ENCODE results near the gene PLEKHM3.
"Not testable (repeated sequence)": the region's sequence is repeated elsewhere in the genome, so short reads cannot be mapped to it uniquely, and the experiment has no call there.

PLEKHM3 gene

GRCh38 chr2:208037564-208038487 lies 12.5 kb upstream of the PLEKHM3 start:
- no peak for DNase-seq

DNA sequence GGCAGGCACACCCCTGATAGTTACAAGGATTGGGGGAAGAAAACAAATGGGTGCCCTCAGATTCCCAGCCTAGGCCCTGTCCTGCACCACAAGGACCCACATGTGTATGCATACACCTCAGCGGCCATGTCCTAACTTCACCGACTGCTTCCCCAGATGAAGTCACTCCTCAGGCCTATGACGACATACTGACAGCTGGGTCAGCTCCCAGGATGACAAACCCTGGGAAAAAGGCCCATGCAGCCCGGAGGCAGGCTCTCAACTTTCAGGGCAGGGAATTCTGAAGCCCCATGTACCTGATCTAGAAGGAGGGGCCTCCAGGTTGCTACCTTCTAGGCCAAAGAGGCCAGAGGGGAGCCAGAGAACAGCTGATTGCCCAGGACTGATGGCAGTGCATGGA lies 11.0 kb upstream of the PLEKHM3 start:
- no peak for DNase-seq

DNA sequence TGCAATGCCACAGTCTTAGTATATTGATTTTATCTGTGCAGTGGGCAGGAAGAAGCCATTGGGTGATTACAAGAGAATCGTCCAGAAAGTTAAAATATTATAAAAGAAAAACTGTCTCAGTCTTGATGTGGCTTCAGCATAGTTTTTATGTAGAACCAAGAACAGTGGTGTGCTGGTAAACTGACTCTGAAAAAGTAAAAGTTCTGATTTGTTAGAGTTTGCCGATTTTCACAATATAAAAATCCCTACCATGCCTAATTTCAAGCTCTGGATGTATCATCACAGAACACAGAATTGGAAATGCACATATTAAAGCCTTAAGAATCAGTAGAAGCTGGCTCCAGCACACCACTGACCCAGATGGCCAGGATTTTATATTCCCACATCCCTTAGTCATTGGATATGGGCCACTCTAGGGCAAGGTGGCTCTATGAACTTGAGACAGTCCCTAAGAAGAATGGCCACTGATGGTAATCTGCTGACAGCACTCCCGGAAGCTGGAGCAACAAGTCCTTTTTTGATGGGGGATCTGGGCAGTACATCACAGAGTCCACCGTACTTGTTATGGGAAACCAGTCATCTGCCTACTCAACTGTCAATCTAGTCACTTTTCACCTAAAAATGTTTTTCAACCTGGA lies 9.3 kb upstream of the PLEKHM3 start:
- DNase-seq, result no peak

GRCh38 chr2:208033701-208034502 lies 8.6 kb upstream of the PLEKHM3 start:
- peak; percentile 21 to 45 for DNase-seq

DNA sequence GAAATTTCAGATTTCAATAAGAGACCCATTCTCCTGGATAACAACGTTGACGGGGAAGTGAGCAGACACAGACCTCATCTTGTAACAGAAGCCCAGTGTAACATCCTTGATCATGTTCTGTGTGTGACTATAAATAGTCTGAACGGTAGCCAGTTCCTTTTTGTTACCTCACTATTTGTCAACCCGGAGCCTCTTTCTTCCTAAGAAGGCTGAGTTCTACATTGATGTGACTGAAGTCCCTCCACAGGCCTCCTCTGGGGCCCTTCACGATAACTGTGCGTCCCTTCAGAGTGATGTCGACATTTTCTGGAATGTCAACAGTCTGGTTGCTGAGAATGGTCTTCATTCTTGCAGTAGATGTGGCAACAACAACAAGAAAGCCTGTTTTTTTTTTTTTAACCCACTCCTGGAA lies 6.3 kb upstream of the PLEKHM3 start:
- DNase-seq, result no peak

GRCh38 chr2:208025814-208026184 lies 472 bp upstream of the PLEKHM3 start:
- DNase-seq, result peak; percentile 37 to 53

- no peak for DNase-seq
Observed at GRCh38 chr2:208024091-208024490, 1.2 kb downstream of the PLEKHM3 start.

DNA sequence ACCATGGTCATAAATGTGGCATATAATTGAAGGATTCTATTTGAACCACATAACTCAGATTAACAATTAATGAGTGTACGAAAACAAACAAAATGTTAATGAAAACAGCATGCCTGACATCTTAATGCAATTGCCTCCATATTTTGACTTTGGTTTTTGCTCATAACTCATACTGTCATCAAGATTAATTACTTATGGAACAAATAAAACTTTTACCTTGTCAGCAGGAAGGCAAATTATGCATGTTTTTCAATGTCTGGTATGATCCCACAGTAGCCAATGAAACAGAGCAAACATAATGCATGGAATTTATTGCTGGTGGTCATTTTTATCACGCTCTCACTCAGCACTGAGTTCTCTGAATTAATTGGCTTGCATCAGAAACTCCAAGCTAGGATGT lies 5.1 kb downstream of the PLEKHM3 start:
- DNase-seq, result no peak

- not testable (repeated sequence) for DNase-seq
Observed at GRCh38 chr2:208018124-208018712, 7.1 kb downstream of the PLEKHM3 start.

DNA sequence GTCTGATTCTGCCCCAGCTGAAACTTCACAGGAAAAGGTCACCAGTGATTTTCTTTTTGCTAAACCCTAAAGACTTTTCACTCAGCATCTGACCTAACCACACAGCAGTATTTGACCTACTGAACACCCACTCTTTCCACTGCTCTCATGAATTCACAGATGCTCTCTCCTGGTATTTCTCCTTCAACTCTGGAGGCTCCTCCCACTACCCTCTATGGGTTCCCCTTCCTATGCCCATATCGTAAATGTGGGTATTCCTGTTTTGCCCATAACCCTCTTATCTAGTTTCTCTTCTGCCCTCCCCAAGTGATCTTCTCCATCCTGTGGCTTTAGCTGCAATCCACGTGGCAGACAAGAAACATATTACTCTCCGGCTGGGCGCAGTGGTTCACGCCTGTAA lies 7.6 kb downstream of the PLEKHM3 start:
- DNase-seq, result peak; percentile 6 to 32

DNA sequence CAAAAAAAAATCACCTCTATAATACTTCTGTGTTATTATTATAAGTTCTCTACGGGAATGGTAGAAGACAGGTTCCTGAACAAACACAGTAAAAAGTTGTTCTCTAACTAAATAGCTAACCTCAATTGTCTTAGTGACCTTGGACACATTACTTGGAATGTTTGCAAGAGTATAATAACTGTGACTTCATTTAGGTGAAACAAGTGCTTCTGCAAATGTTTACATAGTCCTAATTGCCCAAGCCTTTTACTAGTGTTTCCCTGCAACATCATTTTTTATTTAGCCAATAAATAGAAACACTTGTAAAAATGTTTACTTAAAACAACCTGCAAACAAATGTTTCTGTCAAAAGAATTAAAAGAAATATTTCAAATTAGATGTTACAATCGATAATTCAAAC lies 9.9 kb downstream of the PLEKHM3 start:
- DNase-seq, result no peak

DNA sequence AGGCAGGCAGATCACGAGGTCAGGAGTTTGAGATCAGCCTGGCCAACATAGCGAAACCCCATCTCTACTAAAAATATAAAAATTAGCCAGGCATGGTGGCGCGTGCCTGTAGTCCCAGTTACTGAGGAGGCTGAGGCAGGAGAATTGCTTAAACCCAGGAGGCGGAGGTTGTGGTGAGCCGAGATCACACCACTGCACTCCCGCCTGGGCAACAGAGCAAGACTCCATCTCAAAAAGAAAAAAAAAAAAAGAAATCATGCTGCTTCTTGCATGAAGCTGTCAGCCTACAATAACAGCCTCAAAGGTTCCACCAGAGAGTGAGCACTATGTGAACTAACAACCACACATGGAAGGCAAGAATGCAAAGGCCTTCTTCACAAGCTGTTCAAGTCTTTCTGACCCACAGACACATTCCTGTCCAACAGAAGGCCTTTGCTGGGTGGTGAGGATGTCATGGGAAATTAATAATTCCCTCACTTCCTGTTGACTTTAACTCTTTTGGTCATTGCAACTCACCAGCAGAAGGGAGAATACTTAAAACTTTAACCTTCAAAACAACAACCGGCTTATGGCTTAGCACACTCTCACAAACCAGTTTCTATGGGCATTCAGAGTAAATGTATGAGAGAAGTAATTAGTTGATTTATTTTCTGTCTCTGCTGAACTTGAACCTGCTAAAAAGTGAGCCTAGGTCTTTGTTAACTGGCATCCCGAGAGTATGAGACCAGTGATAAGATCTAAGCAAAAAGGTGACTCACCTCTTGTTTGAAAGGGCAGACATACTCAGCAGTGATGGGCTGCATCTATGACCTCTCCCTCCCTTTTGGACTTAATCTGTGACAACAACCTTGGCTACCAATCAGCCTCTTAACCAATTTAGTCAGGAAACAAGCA lies 11.8 kb downstream of the PLEKHM3 start:
- no peak for DNase-seq

- no peak for DNase-seq
Observed at GRCh38 chr2:208012449-208012848, 12.9 kb downstream of the PLEKHM3 start.

DNA sequence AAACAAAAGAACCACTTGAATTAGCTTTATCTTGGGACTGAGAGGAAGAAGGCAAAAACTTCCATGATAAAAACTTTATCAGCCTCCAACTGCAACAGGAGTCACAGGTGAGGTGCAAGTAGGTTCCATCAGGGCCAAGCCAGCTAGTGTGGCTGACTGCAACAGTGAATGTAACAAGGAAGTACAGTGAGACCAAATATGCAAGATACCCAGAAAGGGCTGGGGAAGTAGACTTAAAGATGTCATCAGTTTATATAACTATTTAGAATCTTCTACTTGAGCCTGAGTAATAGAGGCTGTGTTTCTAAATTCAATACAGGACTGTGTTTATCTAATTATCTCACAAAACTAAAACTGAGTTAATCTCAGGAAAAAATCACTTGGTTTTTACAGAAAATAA lies 14.8 kb downstream of the PLEKHM3 start:
- no peak for DNase-seq

DNA sequence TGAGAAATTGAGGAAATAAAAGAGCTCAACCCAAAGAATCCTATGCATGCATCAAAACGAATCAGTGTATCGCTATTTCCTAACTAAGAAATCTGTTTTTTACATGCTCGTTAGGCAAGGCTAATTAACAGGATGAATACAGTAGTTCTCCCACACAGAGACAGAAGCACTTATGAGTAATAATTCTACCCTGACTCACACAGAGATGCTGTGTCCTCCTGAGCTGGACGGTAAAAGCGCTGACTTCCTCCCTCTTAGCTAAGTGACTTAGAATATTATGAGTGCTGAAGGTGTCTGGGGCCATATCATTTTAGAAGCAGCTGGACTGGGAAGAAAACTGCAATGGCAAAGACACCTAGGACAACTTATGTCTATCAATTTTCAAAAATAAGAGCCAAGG lies 18.5 kb downstream of the PLEKHM3 start:
- DNase-seq, result no peak

DNA sequence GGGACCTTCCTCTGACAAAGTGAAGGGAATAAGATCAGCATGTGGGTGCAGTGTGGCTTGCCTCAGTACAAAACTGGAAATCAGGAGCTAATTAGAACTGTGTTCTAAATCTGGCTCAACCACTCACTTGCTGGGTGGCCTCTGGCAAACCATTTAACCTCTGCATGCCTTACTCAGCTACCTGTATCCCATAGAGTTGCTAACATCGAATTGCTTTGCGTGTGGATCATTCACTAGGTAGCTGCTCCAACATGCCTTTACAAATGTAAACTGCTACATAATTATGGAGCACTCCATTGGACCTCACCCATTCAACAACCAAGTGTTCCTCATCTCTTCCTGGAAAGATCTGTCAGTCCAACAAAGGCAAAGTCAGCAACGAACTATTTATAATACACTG lies 19.0 kb downstream of the PLEKHM3 start:
- no peak for DNase-seq

- DNase-seq, result no peak
Observed at GRCh38 chr2:208001924-208002323, 23.4 kb downstream of the PLEKHM3 start.

DNA sequence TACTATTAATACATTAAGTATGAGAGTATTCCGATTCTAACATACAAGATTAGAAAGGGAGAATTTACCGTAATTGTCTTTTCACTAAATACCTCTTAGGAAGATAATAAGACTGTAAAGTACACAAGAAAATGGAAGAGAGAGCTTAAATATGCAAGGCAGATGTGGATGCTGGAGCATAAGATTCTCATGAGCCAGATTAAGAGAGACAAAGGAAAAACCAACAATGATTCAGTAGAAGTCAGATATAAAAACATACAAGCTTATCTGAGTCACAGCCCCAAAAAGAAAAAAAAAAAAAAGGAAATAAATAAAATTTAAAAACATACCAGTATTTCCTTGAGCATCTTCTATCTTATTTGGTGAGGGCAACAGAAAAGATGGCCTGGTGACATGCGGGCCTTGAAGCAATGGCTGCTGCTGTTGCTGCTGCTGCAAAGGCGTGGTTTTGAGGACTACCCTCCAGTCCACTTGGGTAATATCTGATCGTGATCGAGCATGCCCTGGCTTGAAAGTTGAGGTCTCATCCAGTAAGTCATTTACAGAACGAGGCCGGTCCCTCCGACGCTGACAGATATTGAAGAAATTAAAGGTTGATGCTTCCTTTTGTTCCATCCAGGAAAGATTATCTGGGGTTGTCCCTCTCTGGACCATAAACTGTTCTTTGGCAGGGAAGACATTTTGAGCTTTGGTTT lies 24.5 kb downstream of the PLEKHM3 start:
- DNase-seq, result no peak

- DNase-seq, result no peak
Observed at GRCh38 chr2:207996848-207997247, 28.5 kb downstream of the PLEKHM3 start.

GRCh38 chr2:207995887-207996286 lies 29.4 kb downstream of the PLEKHM3 start:
- no peak for DNase-seq

- DNase-seq, result no peak
Observed at GRCh38 chr2:207993151-207993763, 32.1 kb downstream of the PLEKHM3 start.
